Prostate gland (tissue), 2 donors: ENCODE data around the gene HOOK2.
"Not testable (repeated sequence)": the region's sequence is repeated elsewhere in the genome, so short reads cannot be mapped to it uniquely, and the experiment has no call there.

Source experiments
- CTCF ChIP-seq, 4 experiments: fragments of 200-600 bp in 2 of 4; fragments of 450-650 bp in 2 of 4; sonication (generic) in 2 of 4; IDR thresholded peaks; 1 replicate in 3 of 4; 2 replicates in 1 of 4; pipeline ENCODE4 v1.5.1; 2016 to 2019; ENCODE audit warnings: antibody characterized with exemption in 4 of 4, mild to moderate bottlenecking in 2 of 4, moderate library complexity in 2 of 4
- POLR2A ChIP-seq: fragments of 450-650 bp; IDR thresholded peaks from one replicate; pipeline ENCODE4 v1.6.1; 2016; ENCODE audit warnings: antibody characterized with exemption, mild to moderate bottlenecking
- POLR2AphosphoS5 ChIP-seq: sonication (generic); formaldehyde crosslinking; IDR thresholded peaks from one replicate; pipeline ENCODE4 v1.6.1; 2017; ENCODE audit warnings: antibody characterized with exemption

GRCh38 chr19:12797607-12798006 is 22.3 kb upstream of the HOOK2 start:
- TF ChIP-seq CTCF (IDR thresholded peaks at IDR 0.05); POLR2A; POLR2AphosphoS5: not testable (repeated sequence)
